B cell (primary cell): Measurements from ENCODE around the gene MKRN1.
"Not testable (repeated sequence)": the region's sequence is repeated elsewhere in the genome, so short reads cannot be mapped to it uniquely, and the experiment has no call there.

Experiments
- CTCF ChIP-seq: fragments of 200-600 bp; IDR thresholded peaks from one replicate; pipeline ENCODE4 v1.8.0; 2022; ENCODE audit warnings: antibody characterized with exemption, mild to moderate bottlenecking
- EZH2 ChIP-seq: IDR thresholded peaks from 2 replicates; pipeline ENCODE4 v1.6.1; 2012; ENCODE audit warnings: borderline replicate concordance, low read depth, mild to moderate bottlenecking, moderate library complexity, low read length; ENCODE audit not compliant: insufficient read depth, poor library complexity, severe bottlenecking

- TF ChIP-seq CTCF, EZH2: not testable (repeated sequence)
Measured at GRCh38 chr7:140507556-140507955, 28.3 kb upstream of the MKRN1 start.
